ENCODE measurements around the gene FCGBP.
"Not testable (repeated sequence)": the region's sequence is repeated elsewhere in the genome, so short reads cannot be mapped to it uniquely, and the experiment has no call there.

The FCGBP gene

DNA sequence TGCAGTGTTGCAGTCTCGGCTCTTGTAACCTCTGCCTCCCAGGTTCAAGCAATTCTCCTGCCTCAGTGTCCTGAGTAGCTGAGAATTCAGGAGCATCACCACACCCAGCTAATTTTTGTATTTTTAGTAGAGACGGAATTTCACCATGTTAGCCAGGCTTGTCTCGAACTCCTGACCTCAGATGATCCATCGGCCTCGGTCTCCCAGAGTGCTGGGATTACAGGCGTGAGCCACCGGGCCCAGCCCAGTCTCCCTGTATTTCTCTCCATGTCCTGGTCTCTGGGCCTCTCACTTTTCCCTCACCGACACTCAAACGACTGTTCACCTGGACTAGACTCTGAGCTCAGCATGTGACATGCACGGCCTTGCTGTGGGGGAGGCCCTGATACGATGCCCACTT lies 39.3 kb downstream of the FCGBP start:
- H3K27me3 ChIP-seq (ENCODE audit: control insufficient read depth, insufficient read depth, low read length); H3K27ac ChIP-seq (ENCODE audit: low read length); H3K9ac ChIP-seq (ENCODE audit: low read length); H3K36me3 ChIP-seq (ENCODE audit: control insufficient read depth, low read depth, low read length); H3K9me3 ChIP-seq (ENCODE audit: control insufficient read depth, low read depth, low read length); H3K4me3 ChIP-seq (ENCODE audit: low read length); H3K4me1 ChIP-seq (ENCODE audit: control insufficient read depth, low read depth, low read length): not testable (repeated sequence)

GRCh38 chr19:39894236-39894606 lies 40.2 kb downstream of the FCGBP start:
- H3K27me3 ChIP-seq (ENCODE audit: control insufficient read depth, insufficient read depth, low read length); H3K27ac ChIP-seq (ENCODE audit: low read length); H3K4me1 ChIP-seq (ENCODE audit: control insufficient read depth, low read depth, low read length); H3K9ac ChIP-seq (ENCODE audit: low read length); H3K4me3 ChIP-seq (ENCODE audit: low read length); H3K9me3 ChIP-seq (ENCODE audit: control insufficient read depth, low read depth, low read length); H3K36me3 ChIP-seq (ENCODE audit: control insufficient read depth, low read depth, low read length): not testable (repeated sequence)

- H3K4me1 ChIP-seq (ENCODE audit: control insufficient read depth, low read depth, low read length); H3K36me3 ChIP-seq (ENCODE audit: control insufficient read depth, low read depth, low read length); H3K9ac ChIP-seq (ENCODE audit: low read length); H3K27ac ChIP-seq (ENCODE audit: low read length); H3K27me3 ChIP-seq (ENCODE audit: control insufficient read depth, insufficient read depth, low read length); H3K4me3 ChIP-seq (ENCODE audit: low read length); H3K9me3 ChIP-seq (ENCODE audit: control insufficient read depth, low read depth, low read length): not testable (repeated sequence)
These were observed 40.8 kb downstream of the FCGBP start for GRCh38 chr19:39893366-39894235.

DNA sequence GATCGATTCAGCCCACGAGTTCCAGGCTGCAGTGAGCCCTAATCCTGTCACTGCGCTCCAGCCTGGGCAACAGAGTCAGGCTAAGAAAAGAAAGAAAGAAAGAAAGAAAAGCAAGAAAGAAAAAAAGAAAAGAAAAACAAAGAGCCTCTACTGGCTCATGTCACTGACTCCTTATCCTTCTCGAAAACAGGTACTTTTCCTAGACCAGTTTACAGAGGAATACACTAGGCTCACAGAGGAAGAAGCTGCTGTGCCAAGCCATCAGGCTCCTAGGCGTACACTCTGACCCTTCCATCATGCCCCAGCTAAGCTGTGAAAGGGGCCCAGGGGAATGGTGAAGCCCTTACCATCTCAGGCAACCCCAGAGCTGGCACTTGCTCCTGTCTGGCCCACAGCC lies 41.9 kb downstream of the FCGBP start:
- not testable (repeated sequence) for H3K4me1 ChIP-seq (ENCODE audit: control insufficient read depth, low read depth, low read length); H3K9me3 ChIP-seq (ENCODE audit: control insufficient read depth, low read depth, low read length); H3K27me3 ChIP-seq (ENCODE audit: control insufficient read depth, insufficient read depth, low read length); H3K36me3 ChIP-seq (ENCODE audit: control insufficient read depth, low read depth, low read length); H3K4me3 ChIP-seq (ENCODE audit: low read length); H3K9ac ChIP-seq (ENCODE audit: low read length); H3K27ac ChIP-seq (ENCODE audit: low read length)

- H3K27me3 ChIP-seq (ENCODE audit: control insufficient read depth, insufficient read depth, low read length); H3K9ac ChIP-seq (ENCODE audit: low read length); H3K9me3 ChIP-seq (ENCODE audit: control insufficient read depth, low read depth, low read length); H3K36me3 ChIP-seq (ENCODE audit: control insufficient read depth, low read depth, low read length); H3K4me3 ChIP-seq (ENCODE audit: low read length); H3K27ac ChIP-seq (ENCODE audit: low read length); H3K4me1 ChIP-seq (ENCODE audit: control insufficient read depth, low read depth, low read length): not testable (repeated sequence)
These were observed 42.6 kb downstream of the FCGBP start for GRCh38 chr19:39891660-39892505.

GRCh38 chr19:39890755-39891551 lies 43.5 kb downstream of the FCGBP start:
- no peak overlapping the region for H3K4me3 ChIP-seq (ENCODE audit: low read length)
- no peaks in the 10 kb centered on the region for H3K36me3 ChIP-seq (ENCODE audit: control insufficient read depth, low read depth, low read length)
- no peaks in the 10 kb centered on the region for H3K27me3 ChIP-seq (ENCODE audit: control insufficient read depth, insufficient read depth, low read length)
- H3K27ac ChIP-seq (ENCODE audit: low read length) = no peak overlapping the region
- no peaks in the 10 kb centered on the region for H3K9me3 ChIP-seq (ENCODE audit: control insufficient read depth, low read depth, low read length)
- no peak overlapping the region for H3K9ac ChIP-seq (ENCODE audit: low read length)
- no peaks in the 10 kb centered on the region for H3K4me1 ChIP-seq (ENCODE audit: control insufficient read depth, low read depth, low read length)

- H3K27me3 ChIP-seq (ENCODE audit: control insufficient read depth, insufficient read depth, low read length); H3K9ac ChIP-seq (ENCODE audit: low read length); H3K4me3 ChIP-seq (ENCODE audit: low read length); H3K27ac ChIP-seq (ENCODE audit: low read length); H3K36me3 ChIP-seq (ENCODE audit: control insufficient read depth, low read depth, low read length); H3K4me1 ChIP-seq (ENCODE audit: control insufficient read depth, low read depth, low read length); H3K9me3 ChIP-seq (ENCODE audit: control insufficient read depth, low read depth, low read length): not testable (repeated sequence)
These were observed 44.3 kb downstream of the FCGBP start for GRCh38 chr19:39889872-39890754.

DNA sequence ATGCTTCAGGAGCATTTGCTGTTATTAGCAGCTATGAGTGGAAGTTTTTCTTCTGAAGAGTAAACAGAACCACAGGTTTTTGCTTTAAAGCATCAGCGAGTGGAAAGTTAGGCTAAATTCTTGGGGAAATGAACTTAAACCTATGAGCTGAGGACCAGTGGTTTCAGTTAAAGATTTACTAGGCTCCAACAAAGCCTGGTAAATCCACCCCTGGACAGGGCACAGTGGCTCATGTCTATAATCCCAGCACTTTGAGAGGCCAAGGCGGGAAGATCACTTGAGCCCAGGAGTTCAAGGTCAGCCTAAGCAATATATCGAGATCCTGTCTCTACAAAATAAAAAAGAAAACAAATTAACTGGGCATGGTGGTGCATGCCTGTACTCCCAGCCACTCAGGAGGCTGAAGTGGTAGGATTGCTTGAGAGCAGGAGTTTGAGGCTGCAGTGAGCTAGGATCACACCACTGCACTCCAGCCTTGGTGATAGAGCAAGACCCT lies 46.9 kb downstream of the FCGBP start:
- not testable (repeated sequence) for H3K9ac ChIP-seq (ENCODE audit: low read length); H3K27me3 ChIP-seq (ENCODE audit: control insufficient read depth, insufficient read depth, low read length); H3K27ac ChIP-seq (ENCODE audit: low read length); H3K36me3 ChIP-seq (ENCODE audit: control insufficient read depth, low read depth, low read length); H3K9me3 ChIP-seq (ENCODE audit: control insufficient read depth, low read depth, low read length); H3K4me3 ChIP-seq (ENCODE audit: low read length); H3K4me1 ChIP-seq (ENCODE audit: control insufficient read depth, low read depth, low read length)

DNA sequence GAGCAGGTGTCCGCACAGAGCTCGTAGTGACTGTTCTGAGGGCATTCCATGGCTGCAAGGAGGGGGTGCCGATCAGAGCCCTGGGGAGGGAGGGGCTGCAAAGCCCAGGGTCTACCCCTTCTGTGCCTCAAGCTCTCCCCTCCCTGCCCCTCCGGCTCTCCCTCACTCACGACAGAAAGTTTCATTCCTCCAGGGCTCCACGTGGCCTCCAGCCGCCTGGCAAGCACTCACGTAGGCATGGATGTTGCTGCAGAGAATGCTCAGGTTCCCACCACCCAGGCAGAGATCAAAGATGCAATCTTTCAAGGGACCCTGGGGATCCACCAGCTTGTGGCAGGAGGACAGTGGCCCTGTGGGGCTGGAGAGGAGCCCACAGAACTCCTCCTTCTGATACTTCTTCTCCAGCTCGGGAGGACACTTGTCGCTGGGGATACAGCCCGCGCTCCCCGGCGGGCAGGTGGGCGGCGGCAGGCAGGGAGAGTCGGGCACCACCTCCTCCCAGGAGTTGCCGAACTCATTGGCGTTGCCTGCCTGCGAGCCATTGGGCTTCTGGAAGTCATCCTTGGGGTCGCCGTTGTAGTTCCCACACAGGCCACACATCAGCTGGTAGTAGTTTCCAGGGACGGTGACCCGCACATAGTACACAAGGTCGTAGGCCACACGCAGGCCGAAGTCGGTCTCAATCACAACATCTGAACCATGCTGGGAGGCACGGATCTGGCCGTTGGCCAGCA lies 48.4 kb downstream of the FCGBP start:
- not testable (repeated sequence) for H3K4me1 ChIP-seq (ENCODE audit: control insufficient read depth, low read depth, low read length); H3K27ac ChIP-seq (ENCODE audit: low read length); H3K9me3 ChIP-seq (ENCODE audit: control insufficient read depth, low read depth, low read length); H3K36me3 ChIP-seq (ENCODE audit: control insufficient read depth, low read depth, low read length); H3K9ac ChIP-seq (ENCODE audit: low read length); H3K4me3 ChIP-seq (ENCODE audit: low read length); H3K27me3 ChIP-seq (ENCODE audit: control insufficient read depth, insufficient read depth, low read length)

GRCh38 chr19:39884721-39885120 lies 49.7 kb downstream of the FCGBP start:
- H3K27ac ChIP-seq (ENCODE audit: low read length); H3K27me3 ChIP-seq (ENCODE audit: control insufficient read depth, insufficient read depth, low read length); H3K9me3 ChIP-seq (ENCODE audit: control insufficient read depth, low read depth, low read length); H3K9ac ChIP-seq (ENCODE audit: low read length); H3K4me3 ChIP-seq (ENCODE audit: low read length); H3K4me1 ChIP-seq (ENCODE audit: control insufficient read depth, low read depth, low read length); H3K36me3 ChIP-seq (ENCODE audit: control insufficient read depth, low read depth, low read length): not testable (repeated sequence)

Data from iPS-18a (cell line).